Retinal pigment epithelial cell (primary cell): ENCODE results near the gene PTRH1.

ENCODE experiments used
- DNase-seq: peaks from one replicate; pipeline ENCODE4 v3.0.0-alpha.2; 2010; ENCODE audit warnings: low read depth
- H3K4me3 ChIP-seq: 2 replicates; pipeline ENCODE4 v1.5.1; 2011; ENCODE audit warnings: mild to moderate bottlenecking, low read length, control low read depth, moderate library complexity
- TF ChIP-seq, protein P1 (sequence below): conservative IDR thresholded peaks from 2 replicates; pipeline ENCODE4 v1.5.1; 2011; ENCODE audit warnings: low read depth, low read length, control low read depth, inconsistent platforms

Gene PTRH1

DNA sequence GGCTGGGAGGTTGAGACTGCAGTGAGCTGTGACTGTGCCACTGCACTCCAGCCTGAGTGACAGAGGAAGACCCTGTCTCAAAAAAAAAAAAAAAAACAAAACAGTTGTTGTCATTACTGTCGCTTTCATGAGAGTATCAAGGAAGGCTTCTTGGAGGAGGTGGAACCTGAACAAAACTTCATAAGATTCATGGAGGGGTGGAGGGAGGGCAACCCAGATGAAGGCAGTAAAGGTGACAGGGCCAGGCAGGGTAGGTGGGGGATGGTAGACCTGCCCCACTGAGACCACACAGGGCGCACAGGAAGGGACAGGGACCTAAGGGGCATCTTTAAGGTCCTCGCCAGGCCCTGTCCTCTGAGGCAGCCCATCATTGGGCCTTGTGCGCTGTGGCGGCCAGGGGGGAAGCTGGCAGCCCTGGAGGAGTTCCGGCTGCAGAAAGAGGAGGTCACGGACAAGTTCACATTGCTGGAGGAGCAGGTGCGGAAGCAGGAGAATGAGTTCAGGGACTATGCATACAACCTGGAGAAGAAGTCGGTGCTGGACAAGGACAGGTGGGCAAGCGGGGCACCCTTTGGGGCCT lies 5.2 kb downstream of the PTRH1 start:
- TF ChIP-seq, protein P1, sequence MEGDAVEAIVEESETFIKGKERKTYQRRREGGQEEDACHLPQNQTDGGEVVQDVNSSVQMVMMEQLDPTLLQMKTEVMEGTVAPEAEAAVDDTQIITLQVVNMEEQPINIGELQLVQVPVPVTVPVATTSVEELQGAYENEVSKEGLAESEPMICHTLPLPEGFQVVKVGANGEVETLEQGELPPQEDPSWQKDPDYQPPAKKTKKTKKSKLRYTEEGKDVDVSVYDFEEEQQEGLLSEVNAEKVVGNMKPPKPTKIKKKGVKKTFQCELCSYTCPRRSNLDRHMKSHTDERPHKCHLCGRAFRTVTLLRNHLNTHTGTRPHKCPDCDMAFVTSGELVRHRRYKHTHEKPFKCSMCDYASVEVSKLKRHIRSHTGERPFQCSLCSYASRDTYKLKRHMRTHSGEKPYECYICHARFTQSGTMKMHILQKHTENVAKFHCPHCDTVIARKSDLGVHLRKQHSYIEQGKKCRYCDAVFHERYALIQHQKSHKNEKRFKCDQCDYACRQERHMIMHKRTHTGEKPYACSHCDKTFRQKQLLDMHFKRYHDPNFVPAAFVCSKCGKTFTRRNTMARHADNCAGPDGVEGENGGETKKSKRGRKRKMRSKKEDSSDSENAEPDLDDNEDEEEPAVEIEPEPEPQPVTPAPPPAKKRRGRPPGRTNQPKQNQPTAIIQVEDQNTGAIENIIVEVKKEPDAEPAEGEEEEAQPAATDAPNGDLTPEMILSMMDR, result no peak
- DNase-seq, result no peak
- H3K4me3 ChIP-seq, result no peak overlapping the region

DNA sequence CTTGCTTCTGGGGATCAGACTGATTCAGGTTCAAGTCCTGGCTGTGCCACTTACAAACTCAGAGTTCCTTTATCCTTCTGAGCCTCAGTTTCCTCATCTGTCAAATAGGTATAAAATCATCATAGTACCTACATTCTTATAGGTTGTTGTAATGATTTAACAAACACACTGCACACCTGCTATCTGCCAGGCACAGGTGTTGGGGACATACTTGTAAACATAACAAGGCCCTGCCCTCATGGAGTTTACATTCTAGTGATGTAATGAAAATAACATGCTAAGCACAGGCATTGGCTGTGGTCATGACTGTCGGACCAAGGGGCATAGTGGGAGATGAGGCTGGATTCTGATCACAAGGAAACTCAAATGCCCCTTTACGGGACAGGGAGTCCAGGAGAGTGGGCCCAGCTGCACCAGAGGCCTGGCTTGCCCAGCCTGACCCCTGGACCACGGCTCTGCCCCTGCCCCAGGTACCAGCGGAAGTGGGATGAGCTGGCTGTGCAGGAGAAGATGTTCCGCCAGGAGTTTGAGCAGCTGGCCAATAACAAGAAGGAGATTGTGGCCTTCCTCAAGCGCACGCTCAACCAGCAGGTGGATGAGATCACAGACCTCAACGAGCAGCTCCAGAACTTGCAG lies 6.4 kb downstream of the PTRH1 start:
- DNase-seq, result no peak
- TF ChIP-seq, protein P1, result no peak
- H3K4me3 ChIP-seq, result no peak overlapping the region

DNA sequence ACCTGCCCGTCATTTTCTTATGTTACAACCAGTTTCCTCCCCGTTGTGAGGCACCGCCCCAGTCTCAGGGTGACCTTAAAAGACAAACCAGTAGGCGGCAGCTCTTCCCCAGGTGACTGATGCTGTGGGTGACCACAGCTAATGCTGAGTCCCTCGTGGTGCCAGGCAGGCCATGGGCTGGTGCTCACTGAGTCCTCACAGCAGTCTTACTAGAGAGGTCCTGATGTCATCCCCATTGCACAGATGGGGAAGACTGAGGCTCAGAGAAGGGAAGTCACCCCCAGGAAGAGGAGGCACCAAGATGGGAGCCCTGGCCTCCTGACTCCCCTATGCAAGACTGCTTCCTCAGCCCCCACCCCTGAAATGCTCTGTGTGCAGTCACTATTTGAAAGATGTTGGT lies 7.7 kb downstream of the PTRH1 start:
- TF ChIP-seq, protein P1, result no peak
- H3K4me3 ChIP-seq, result no peak overlapping the region
- DNase-seq, result no peak

DNA sequence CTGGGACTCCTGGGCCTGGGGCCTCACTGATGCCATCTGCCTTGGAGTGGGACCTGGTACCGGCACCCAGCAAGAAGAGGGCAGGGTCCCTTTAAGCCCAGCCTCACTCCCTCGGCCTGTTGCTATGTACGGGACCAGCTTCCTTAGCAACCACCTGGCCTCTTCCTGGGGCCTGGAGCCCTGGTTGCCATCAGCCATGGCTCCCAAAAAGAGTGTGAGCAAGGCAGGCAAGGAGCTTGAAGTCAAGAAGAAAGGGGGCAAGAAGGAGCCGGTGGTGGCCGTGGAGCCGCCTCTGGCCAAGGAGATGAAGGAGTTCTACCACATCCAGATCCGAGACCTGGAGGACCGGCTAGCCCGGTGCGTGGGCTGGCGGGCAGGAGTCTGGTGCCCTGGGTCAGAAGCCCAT lies 8.6 kb downstream of the PTRH1 start, which contains the start of gene CFAP157:
Gene CFAP157, plus strand, starts transcription at position 153 of the 406 bp plus-strand sequence. Its CDS starts 44 bp downstream, at position 197.
- DNase-seq, result no peak
- TF ChIP-seq, protein P1, result no peak
- no peak within 1 kb of the TSS for H3K4me3 ChIP-seq

DNA sequence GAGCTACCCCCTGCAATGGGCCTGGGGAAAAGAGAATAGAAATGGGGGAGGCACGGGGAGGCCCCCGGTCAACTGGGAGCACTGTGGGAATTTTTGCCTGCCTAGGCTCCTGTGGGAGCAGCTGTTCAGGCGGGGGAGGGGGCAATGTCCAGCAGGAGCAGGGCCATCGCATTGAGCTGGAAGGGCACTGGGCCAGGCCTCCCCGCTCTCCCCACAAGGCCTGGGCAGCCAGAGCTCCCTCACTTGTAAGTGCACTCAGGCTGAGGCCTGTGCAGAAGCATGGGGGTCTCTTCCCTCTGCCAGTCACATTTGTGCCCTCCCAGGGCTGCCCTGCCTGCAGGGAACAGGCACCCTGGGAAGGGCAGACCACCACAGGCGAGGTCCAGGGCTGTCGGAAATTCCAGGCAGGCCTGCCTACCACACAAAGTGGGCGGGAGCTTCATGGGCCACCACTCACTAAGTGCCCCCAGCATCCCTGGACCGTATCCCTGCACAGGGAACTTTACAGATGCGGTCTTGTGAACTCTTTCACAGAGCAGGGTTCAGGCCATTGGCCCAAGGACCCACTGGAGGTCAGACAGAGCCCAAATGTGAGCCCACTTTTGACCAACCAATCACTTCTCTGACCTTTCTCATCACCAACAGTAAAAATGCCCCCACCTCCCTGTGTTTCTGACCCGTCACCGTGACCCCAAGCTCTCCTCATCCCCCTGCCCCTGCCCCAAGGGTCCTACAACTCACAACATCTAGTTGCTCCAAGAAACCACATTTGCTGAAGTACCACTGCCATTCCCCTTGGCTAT lies 9.7 kb downstream of the PTRH1 start:
- TF ChIP-seq, protein P1, result no peak
- DNase-seq, result no peak
- H3K4me3 ChIP-seq, result no peak overlapping the region

DNA sequence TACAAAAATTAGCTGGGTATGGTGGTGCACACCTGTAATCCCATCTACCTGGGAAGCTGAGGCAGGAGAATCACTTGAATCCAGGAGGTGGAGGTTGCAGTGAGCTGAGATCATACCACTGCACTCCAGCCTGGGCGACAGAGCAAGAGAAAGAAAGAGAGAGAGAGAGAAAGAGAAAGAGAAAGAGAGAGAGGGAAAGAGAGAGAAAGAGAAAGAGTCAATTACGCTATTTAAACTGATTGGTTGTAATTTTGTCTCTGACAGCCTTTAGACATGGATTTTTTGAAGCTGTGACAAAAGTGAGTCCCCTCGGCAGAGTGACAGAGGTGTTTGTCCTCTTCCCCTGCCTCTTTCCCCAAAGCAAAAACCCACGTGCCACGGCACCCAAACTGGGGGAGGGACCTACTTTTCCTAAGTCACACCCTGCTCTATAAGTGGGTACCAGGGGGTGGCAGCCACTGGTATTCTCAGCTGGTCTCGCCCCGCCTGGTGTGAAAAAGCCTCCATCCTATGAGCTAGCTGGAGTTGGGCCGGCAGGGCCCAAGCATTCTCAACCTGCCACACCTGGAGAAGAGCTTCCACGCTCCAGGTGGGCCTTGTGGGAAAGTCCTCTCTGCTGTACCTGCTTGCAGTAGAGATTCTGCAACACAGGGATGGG lies 12.0 kb downstream of the PTRH1 start:
- H3K4me3 ChIP-seq, result no peak overlapping the region
- TF ChIP-seq, protein P1, result no peak
- DNase-seq, result no peak
